K562 (cell line): ENCODE measurements around the gene ABCC1. TPM values are rescaled to one million over a fixed set of nuclear protein-coding genes. Genes with fewer than 3 reads are reported as not detected.
A peak's percentile ranks its signal among the peaks of the same experiment; 100 is the strongest.

ENCODE experiments used
- ASH1L ChIP-seq: fragments of 450-650 bp; IDR thresholded peaks from 2 replicates; pipeline ENCODE4 v1.6.1; 2018; ENCODE audit warnings: borderline replicate concordance, mild to moderate bottlenecking, low read depth; ENCODE audit not compliant: partially characterized antibody
- BRD9 ChIP-seq: fragments of 450-650 bp; IDR thresholded peaks from 2 replicates; pipeline ENCODE4 v1.6.1; 2018; ENCODE audit warnings: low read depth; ENCODE audit not compliant: partially characterized antibody
- DACH1 ChIP-seq: fragments of 450-650 bp; IDR thresholded peaks from 2 replicates; pipeline ENCODE4 v1.6.1; 2018; ENCODE audit not compliant: partially characterized antibody
- ETV5 ChIP-seq: sonication (generic); formaldehyde crosslinking; IDR thresholded peaks from 2 replicates; pipeline ENCODE4 v1.4.0; 2020; ENCODE audit warnings: low read depth, mild to moderate bottlenecking, missing genetic modification reagents
- FOSL1 ChIP-seq: fragments of 200-800 bp; sonication (Bioruptor generic); conservative IDR thresholded peaks from 2 replicates; pipeline ENCODE4 v1.6.1; 2016; ENCODE audit warnings: missing genetic modification characterization, missing compliant biosample characterization
- GATAD2A ChIP-seq: fragments of 450-650 bp; IDR thresholded peaks from 2 replicates; pipeline ENCODE4 v1.6.1; 2017
- HDGF ChIP-seq: fragments of 450-650 bp; IDR thresholded peaks from 2 replicates; pipeline ENCODE4 v1.6.1; 2016
- HNRNPLL ChIP-seq: fragments of 200-400 bp; formaldehyde crosslinking; IDR thresholded peaks from 2 replicates; pipeline ENCODE4 v1.6.1; 2017; ENCODE audit warnings: low read length, low read depth, mild to moderate bottlenecking; ENCODE audit not compliant: poor library complexity, severe bottlenecking
- MTA3 ChIP-seq: fragments of 450-650 bp; formaldehyde crosslinking; IDR thresholded peaks from 2 replicates; pipeline ENCODE4 v1.6.1; 2017; ENCODE audit warnings: mild to moderate bottlenecking, borderline replicate concordance
- MXI1 ChIP-seq: IDR thresholded peaks from 2 replicates; pipeline ENCODE4 v1.6.1; 2011; ENCODE audit warnings: low read depth, mild to moderate bottlenecking, improper control_type of control experiment, low read length
- MYNN ChIP-seq, 2 experiments: sonication (generic); formaldehyde crosslinking in 1 of 2; IDR thresholded peaks; 2 replicates each; pipeline versions ENCODE4 v1.5.0 to v1.6.1; 2016 to 2020; ENCODE audit warnings: antibody characterized with exemption in 1 of 2, missing genetic modification reagents in 1 of 2
- NEUROD1 ChIP-seq: fragments of 150-350 bp; IDR thresholded peaks from 2 replicates; pipeline ENCODE4 v1.6.1; 2014; ENCODE audit warnings: borderline replicate concordance, low read length, low read depth; ENCODE audit not compliant: partially characterized antibody
- PHB2 ChIP-seq: fragments of 450-650 bp; IDR thresholded peaks from 2 replicates; pipeline ENCODE4 v1.6.1; 2017; ENCODE audit warnings: low read depth
- PML ChIP-seq: IDR thresholded peaks from 2 replicates; pipeline ENCODE4 v1.6.1; 2012; ENCODE audit warnings: low read length, inconsistent platforms
- PREB ChIP-seq: sonication (generic); formaldehyde crosslinking; IDR thresholded peaks from 2 replicates; pipeline ENCODE4 v1.8.1; 2023; ENCODE audit warnings: mild to moderate bottlenecking, missing genetic modification reagents
- RBBP5 ChIP-seq: fragments of 200-600 bp; sonication (generic); IDR thresholded peaks from 2 replicates; pipeline ENCODE4 v1.6.1; 2012; ENCODE audit warnings: borderline replicate concordance, mild to moderate bottlenecking, low read length, control low read depth, inconsistent platforms; ENCODE audit not compliant: insufficient read depth, poor library complexity, severe bottlenecking
- SMAD4 ChIP-seq: fragments of 250-450 bp; sonication (Bioruptor Pico); conservative IDR thresholded peaks from 2 replicates; pipeline ENCODE4 v1.8.0; 2021; ENCODE audit warnings: inconsistent platforms, mild to moderate bottlenecking, moderate library complexity
- SMARCE1 ChIP-seq: fragments of 450-650 bp; IDR thresholded peaks from 2 replicates; pipeline ENCODE4 v1.7.1; 2016; ENCODE audit warnings: mild to moderate bottlenecking
- SP2 ChIP-seq: IDR thresholded peaks from 2 replicates; pipeline ENCODE4 v1.6.1; 2011; ENCODE audit warnings: mild to moderate bottlenecking, low read depth, low read length, moderate library complexity; ENCODE audit not compliant: poor library complexity, severe bottlenecking; ENCODE audit errors: extremely low read depth
- TCF3 ChIP-seq: sonication (generic); formaldehyde crosslinking; IDR thresholded peaks from 2 replicates; pipeline ENCODE4 v1.4.0; 2020; ENCODE audit warnings: mild to moderate bottlenecking, missing genetic modification reagents
- THRB ChIP-seq: fragments of 450-650 bp; formaldehyde crosslinking; conservative IDR thresholded peaks from 2 replicates; pipeline ENCODE4 v1.4.0; 2022; ENCODE audit warnings: mild to moderate bottlenecking, missing genetic modification characterization
- U2AF2 ChIP-seq: fragments of 200-400 bp; formaldehyde crosslinking; optimal IDR thresholded peaks from 2 replicates; pipeline ENCODE3; 2017; ENCODE audit warnings: low read depth, mild to moderate bottlenecking, low read length
- ZC3H4 ChIP-seq: sonication (generic); formaldehyde crosslinking; IDR thresholded peaks from 2 replicates; pipeline ENCODE4 v1.9.0; 2021; ENCODE audit warnings: missing genetic modification reagents, borderline replicate concordance
- ZNF408 ChIP-seq: fragments of 250-450 bp; sonication (Bioruptor Pico); IDR thresholded peaks from 2 replicates; pipeline ENCODE4 v1.4.0; 2020; ENCODE audit warnings: low read depth, mild to moderate bottlenecking, moderate library complexity
- ZNF507 ChIP-seq: conservative IDR thresholded peaks from 2 replicates; pipeline ENCODE4 v1.6.1; 2017; ENCODE audit warnings: missing genetic modification characterization, missing compliant biosample characterization
- ZNF586 ChIP-seq: fragments of 450-650 bp; formaldehyde crosslinking; conservative IDR thresholded peaks from 2 replicates; pipeline ENCODE4 v1.4.0; 2020; ENCODE audit warnings: mild to moderate bottlenecking, moderate library complexity
- polyA plus RNA-seq, 8 experiments: library from polyadenylated mRNA; depleted of rRNA in 4 of 8; stranded (reverse) in 5 of 8; unstranded in 3 of 8; fragments of >200 nt; fragmentation: Nextera tagmentation in 2 of 8; fragmentation: Illumina TruSeq in 1 of 8; extraction: Ambion mirVana in 2 of 8; extraction: Trizol in 1 of 8; gene quantifications; 2 replicates each; pipeline versions ENCODE4 v1.2.1 to v1.2.3, GENCODE V29; 2011 to 2014; ENCODE audit warnings: inconsistent platforms in 1 of 8, missing spikeins in 1 of 8
- total RNA-seq, 7 experiments: library from RNA; depleted of rRNA in 6 of 7; stranded (reverse); fragments of >200 nt in 6 of 7; fragmentation: Illumina TruSeq in 2 of 7; extraction: Trizol in 2 of 7; gene quantifications; 2 replicates each; pipeline versions ENCODE4 v1.2.1 to v1.2.3, GENCODE V29; 2011 to 2021; ENCODE audit warnings: low replicate concordance in 1 of 7

ABCC1 gene
- total and polyA plus RNA-seq, 9 of the 15 experiments (the other 6 are each of a cell fraction or from before 2014, with no cell fraction given), result 3.9 to 41.6 (median 10.0) TPM

- TF ChIP-seq HDGF, result no peak
- no peak; the same call in 1 of the 2 replicates for TF ChIP-seq SMAD4
- TF ChIP-seq ASH1L, result no peak
- peak; percentile 60 for TF ChIP-seq PML
- TF ChIP-seq ZNF507, result no peak
- TF ChIP-seq MTA3, result no peak
- TF ChIP-seq U2AF2, result no peak
- TF ChIP-seq PHB2, result peak; percentile 58; the same call in 1 of the 2 replicates
- peak; percentile 72 for TF ChIP-seq DACH1
- peak; percentile 74; the same call in 1 of the 2 replicates for TF ChIP-seq ETV5 (CRISPR knock-in tag)
- no peak; the same call in none of the 2 replicates for TF ChIP-seq SMARCE1
- no peak for TF ChIP-seq ZNF586 (CRISPR knock-in tag)
- TF ChIP-seq MXI1, result no peak
- TF ChIP-seq ZNF408 (CRISPR knock-in tag), result no peak
- peak; percentile 68 for TF ChIP-seq BRD9
- TF ChIP-seq PREB (CRISPR knock-in tag), result no peak
- TF ChIP-seq HNRNPLL, result no peak
- no peak for TF ChIP-seq GATAD2A
- peak; percentile 59; the same call in 1 of the 2 replicates for TF ChIP-seq MYNN (IDR thresholded peaks at IDR 0.05)
- no peak for TF ChIP-seq MYNN (CRISPR knock-in tag; IDR thresholded peaks at IDR 0.05)
- TF ChIP-seq RBBP5, result no peak
- no peak for TF ChIP-seq ZC3H4 (CRISPR knock-in tag)
- peak; percentile 94 for TF ChIP-seq TCF3 (CRISPR knock-in tag)
- TF ChIP-seq NEUROD1, result no peak
- peak; percentile 75 for TF ChIP-seq THRB (CRISPR knock-in tag)
- no peak for TF ChIP-seq SP2
- peak; percentile 75; the same call in 1 of the 2 replicates for TF ChIP-seq FOSL1 (tag)
Measured at GRCh38 chr16:16120382-16121184, 171.2 kb downstream of the ABCC1 start (continued).
